NB4 (cell line): ENCODE results near the gene SEPHS1.

Source experiments
- CTCF ChIP-seq: IDR thresholded peaks from one replicate; pipeline ENCODE4 v1.5.1; 2012; ENCODE audit warnings: low read depth, low read length
- MAX ChIP-seq: IDR thresholded peaks from 2 replicates; pipeline ENCODE4 v1.6.1; 2011; ENCODE audit warnings: low read depth, low read length
- MYC ChIP-seq: IDR thresholded peaks from 2 replicates; pipeline ENCODE4 v1.6.1; 2011; ENCODE audit warnings: low read depth, low read length
- POLR2A ChIP-seq: IDR thresholded peaks from 2 replicates; pipeline ENCODE4 v1.6.1; 2011; ENCODE audit warnings: mild to moderate bottlenecking; ENCODE audit not compliant: insufficient read length; ENCODE audit errors: extremely low read depth

DNA sequence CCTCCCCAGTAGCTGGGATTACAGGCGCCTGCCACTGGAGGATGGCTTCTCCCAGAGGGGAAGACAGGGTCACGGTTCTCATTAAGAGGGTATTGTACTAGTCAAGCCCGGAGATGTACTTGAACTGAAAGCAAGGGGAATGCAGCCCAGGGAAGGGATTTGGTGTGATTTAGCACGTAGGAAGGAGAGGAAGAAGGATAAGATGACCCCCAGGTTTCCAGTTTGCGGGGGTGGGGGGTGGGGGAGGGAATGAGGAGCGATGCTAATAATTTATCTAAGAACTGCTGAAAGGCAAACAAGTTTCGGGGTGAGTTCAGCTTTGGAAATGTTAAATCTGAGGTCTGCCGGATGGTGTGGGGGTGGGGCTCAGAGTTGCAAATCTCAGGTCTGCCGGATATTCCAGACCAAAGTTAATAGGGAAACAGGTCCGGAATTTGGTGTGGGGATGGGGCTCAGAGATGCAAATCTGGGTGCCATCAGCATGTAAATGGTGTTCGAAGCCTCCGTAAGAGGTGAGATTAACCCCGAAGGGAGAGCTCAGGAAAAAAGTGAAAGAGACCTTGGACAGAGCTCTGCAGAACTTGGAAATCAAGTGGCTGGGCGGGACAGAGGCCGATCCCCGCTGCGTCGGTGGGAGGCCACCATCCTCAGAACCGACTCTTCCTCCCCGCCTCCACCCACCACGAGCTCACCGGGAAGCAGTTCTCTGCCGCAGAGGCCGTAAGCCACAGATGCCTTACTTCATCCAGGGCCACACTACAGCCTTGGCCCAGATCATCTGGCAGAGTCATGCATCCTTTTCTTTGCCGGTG lies 1.6 kb upstream of the SEPHS1 start:
- TF ChIP-seq POLR2A, result no peak
- no peak for TF ChIP-seq CTCF
- no peak for TF ChIP-seq MYC
- no peak for TF ChIP-seq MAX
